Measurements from ENCODE around the gene TMEM240. TPM values are rescaled to one million over a fixed set of nuclear protein-coding genes. Genes with fewer than 3 reads are reported as not detected.

The TMEM240 gene
- total RNA-seq, 2 experiments from 2014 or later = 1.2 to 1.9 TPM

DNA sequence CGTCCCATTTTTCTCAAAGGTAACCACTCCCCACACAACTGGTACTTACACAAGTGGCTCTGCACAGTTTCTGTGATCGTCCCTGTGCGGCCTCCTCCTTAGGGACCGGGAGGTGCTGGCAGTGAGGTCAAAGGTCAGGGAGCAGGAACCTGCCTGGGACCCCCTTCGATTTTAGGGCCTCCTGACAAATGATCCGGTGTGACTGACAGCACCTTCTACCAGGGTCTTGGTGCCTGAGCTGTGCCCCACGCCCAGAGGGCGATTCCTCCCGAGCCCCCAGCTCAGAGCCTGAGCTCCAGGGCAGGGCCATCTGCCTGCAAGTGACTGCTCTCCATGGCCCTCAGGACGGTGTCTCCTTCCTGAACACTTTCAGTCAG is 11.8 kb upstream of the TMEM240 start:
- Mint-ChIP-seq H3K27me3 (no peaks in the 10 kb centered on the region), H3K9me3 (no peaks in the 10 kb centered on the region), H3K4me3 (no peak overlapping the region), H3K36me3 (no peaks in the 10 kb centered on the region), H3K27ac (no peak overlapping the region), H3K4me1 (peaks cover 2% of the 10 kb centered on the region)
- POLR2A ChIA-PET = interaction anchor here (0.7 kb wide), 2 partner anchors 13 to 45 kb away, joined by 4 to 5 read pairs; no protein-coding TSS in a partner anchor
- DNase-seq = no peak
- ATAC-seq (ENCODE audit: low read depth) = no peak

DNA sequence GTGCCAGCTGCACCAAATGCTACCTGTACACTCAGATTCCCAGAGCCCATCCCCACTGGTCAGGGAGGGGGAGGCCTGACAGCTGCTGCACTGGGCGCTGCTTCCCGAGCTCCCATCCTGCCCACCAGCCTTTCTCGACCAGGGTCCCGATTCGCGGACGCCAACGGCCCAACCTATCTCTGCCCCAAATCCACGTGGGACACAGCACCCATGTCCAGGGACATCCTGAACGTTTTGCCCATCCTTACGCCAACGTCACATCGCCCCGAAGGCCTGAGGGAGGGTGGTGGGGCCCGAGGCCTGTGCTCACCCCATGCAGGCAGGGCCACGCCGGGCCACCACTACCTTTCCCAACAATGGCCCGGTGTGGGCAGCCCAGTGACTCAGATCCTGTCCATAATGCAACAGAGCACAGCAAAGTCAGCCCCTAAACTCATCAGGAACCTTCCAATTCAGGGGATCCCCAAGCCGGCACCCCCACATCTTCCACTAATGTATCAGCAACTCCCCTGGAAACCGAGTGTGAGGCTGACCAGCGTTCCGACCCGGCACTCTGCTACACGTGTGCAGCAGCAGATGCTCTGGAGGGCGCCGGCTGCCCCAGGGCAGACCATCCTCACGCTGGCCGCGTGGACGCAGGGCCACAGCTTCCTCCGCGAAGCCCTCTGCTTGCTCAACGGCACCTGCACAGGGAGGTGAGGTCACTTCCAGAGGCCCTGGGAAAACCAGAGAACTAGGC is 11.3 kb upstream of the TMEM240 start:
- Mint-ChIP-seq H3K9me3 (no peaks in the 10 kb centered on the region), H3K27ac (no peak overlapping the region), H3K36me3 (no peaks in the 10 kb centered on the region), H3K4me1 (peaks cover 2% of the 10 kb centered on the region), H3K27me3 (no peaks in the 10 kb centered on the region), H3K4me3 (no peak overlapping the region)
- DNase-seq (no peak), ATAC-seq (ENCODE audit: low read depth) (no peak)
- POLR2A ChIA-PET = interaction anchor here (0.9 kb wide), 1 partner anchor 177 kb away, joined by 3 read pairs; the partner anchor contains the start of gene AURKAIP1

DNA sequence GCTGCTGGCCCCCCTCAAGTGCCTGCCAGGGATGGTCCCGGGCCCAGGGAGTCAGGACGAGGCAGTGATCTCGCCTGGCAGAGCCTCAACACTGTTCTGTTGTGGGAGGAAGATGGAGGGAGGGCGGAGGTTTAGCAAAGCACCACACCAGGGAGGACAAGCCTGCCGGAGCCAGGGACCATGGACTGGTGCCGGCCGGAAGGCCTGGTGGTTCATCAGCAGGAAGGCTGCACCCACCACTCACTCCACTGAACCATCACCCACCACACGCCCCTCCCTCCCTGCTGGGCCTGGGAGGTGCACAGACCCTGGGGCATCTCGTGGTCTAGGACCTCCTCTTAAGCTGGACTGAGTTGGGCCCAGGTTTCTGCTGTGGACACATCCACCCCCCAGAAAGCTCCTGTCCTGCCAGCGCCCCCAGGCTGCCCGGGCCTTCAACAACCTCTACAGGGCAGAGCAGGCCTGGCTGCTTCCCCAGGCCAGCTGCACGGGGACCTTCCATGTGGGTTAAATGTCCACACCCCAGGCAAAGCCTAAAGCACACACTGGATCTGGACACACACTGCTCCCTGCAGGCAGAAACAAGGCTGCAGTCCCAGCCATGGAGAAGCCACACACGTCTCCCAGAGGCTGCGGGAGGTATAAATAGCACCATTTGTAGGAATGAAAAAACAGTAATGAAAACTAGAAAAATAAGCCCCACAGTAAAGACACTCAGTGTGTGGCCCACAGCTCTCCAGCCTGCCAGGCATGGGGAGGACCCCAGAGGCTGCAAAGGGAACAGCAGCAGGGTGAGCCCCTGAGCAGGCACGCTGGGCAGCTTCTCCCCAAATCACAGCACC is 10.4 kb upstream of the TMEM240 start:
- no peak overlapping the region for H3K4me3 Mint-ChIP-seq
- ATAC-seq (ENCODE audit: low read depth) (peak; percentile 21), DNase-seq (no peak)
- H3K36me3 Mint-ChIP-seq = no peaks in the 10 kb centered on the region
- H3K27ac Mint-ChIP-seq = no peak overlapping the region
- POLR2A ChIA-PET = interaction anchor here (0.9 kb wide), 1 partner anchor 176 kb away, joined by 3 read pairs; the partner anchor contains the start of gene AURKAIP1
- no peaks in the 10 kb centered on the region for H3K27me3 Mint-ChIP-seq
- H3K9me3 Mint-ChIP-seq = no peaks in the 10 kb centered on the region
- H3K4me1 Mint-ChIP-seq = peaks cover 2% of the 10 kb centered on the region

DNA sequence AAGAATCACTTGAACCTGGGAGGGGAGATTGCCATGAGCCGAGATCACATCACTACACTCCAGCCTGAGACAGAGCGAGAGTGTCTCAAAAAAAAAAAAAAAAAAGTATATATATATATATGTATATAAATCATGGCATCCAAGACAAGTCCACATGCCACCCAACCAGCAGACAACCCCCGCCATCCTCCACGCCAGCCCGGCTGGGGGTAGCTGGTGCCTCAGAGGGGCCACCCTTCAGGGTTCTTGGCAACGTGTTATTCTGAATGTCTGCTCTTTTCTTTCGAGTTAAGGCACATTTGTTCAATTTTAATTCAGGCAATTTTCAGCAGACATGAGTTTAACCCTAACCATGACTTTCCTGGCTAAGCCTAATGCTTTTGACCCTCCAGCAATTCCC is 9.7 kb upstream of the TMEM240 start:
- Mint-ChIP-seq H3K27me3 (no peaks in the 10 kb centered on the region), H3K36me3 (peaks cover 1% of the 10 kb centered on the region), H3K4me3 (no peak overlapping the region), H3K4me1 (peaks cover 2% of the 10 kb centered on the region), H3K9me3 (no peaks in the 10 kb centered on the region), H3K27ac (no peak overlapping the region)
- ATAC-seq (ENCODE audit: low read depth) = no peak
- POLR2A ChIA-PET = no interaction called here
- DNase-seq = no peak

DNA sequence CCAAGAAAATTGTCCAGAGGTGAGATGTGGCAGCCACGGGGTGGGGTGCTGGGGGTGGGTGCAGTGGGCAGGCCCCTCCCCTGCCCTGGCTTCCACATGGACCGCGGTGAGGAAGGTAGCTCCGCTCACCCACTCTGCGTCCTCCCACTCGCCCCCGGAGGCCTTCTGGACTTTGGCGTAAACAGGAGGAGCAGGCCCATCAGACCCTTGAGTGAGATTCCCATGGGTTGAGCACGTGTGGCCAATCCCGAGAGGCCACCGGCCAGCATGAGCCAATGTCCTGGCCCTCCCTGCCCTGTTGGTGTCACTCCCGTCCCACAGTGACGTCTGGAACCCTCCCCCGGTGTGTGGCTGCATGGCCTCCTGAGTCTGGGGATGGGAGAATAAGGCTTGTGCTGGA is 8.2 kb upstream of the TMEM240 start:
- POLR2A ChIA-PET = interaction anchor here (0.7 kb wide), 1 partner anchor 339 kb away, joined by 3 read pairs; no protein-coding TSS in a partner anchor
- Mint-ChIP-seq H3K9me3 (no peaks in the 10 kb centered on the region), H3K27ac (no peak overlapping the region), H3K4me1 (no peaks in the 10 kb centered on the region), H3K27me3 (no peaks in the 10 kb centered on the region), H3K36me3 (peaks cover 1% of the 10 kb centered on the region), H3K4me3 (no peak overlapping the region)
- DNase-seq (no peak), ATAC-seq (ENCODE audit: low read depth) (no peak)

DNA sequence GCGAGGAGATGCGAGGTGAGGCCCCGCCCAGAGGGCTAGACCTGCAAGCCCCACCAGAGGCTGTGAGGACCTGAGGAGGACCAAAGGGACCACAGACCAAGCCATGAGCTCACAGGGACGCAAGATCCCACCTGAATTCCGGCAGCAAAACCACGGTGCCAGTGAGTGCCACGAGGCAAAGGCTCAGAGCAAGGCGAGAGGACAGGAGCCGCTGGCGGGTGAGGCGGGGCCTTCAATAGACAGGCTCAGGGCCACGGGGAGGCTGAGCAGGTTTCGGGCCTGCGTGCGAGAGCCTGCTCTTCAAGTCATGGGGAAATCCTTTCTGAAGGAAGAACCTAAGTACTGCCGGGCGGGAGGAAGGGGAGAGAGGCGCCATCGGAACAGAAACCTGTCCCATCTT is 7.1 kb upstream of the TMEM240 start:
- POLR2A ChIA-PET = interaction anchor here (0.8 to 1.0 kb wide), 2 partner anchors 10 to 12 kb away, joined by 3 read pairs; no protein-coding TSS in a partner anchor
- DNase-seq (no peak), ATAC-seq (ENCODE audit: low read depth) (no peak)

DNA sequence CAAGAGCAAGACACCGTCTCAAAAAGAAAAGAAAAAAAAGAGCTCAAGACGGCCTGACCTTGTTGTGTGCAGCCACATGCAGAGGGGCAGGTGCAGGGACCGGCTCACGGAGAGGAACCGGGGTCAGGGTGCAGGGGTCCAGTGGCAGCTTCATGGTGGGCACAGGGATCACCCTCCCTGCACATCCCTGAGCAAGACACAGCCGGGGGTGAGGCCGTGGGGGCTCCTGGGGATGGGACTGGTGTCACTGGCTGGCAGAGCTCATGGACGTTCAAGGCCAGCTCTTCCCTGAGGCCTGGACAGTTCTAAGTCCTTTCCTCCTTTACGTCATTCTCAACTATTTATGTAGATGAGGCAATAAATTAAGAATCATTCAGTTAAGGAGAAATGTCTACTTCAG is 6.6 kb upstream of the TMEM240 start:
- ATAC-seq (ENCODE audit: low read depth) (no peak), DNase-seq (no peak)
- POLR2A ChIA-PET = interaction anchor here (0.7 to 1.0 kb wide), 4 partner anchors 10 to 85 kb away, joined by 3 to 5 read pairs (median 3); no protein-coding TSS in a partner anchor
- no peak overlapping the region for H3K27ac Mint-ChIP-seq
- no peaks in the 10 kb centered on the region for H3K9me3 Mint-ChIP-seq
- H3K27me3 Mint-ChIP-seq = no peaks in the 10 kb centered on the region
- H3K4me1 Mint-ChIP-seq = no peaks in the 10 kb centered on the region
- H3K4me3 Mint-ChIP-seq = no peak overlapping the region
- H3K36me3 Mint-ChIP-seq = peaks cover 1% of the 10 kb centered on the region

More for the DNA sequence above, 7.1 kb upstream of the TMEM240 start:
- Mint-ChIP-seq H3K27me3 (no peaks in the 10 kb centered on the region), H3K4me1 (no peaks in the 10 kb centered on the region), H3K36me3 (peaks cover 1% of the 10 kb centered on the region), H3K9me3 (no peaks in the 10 kb centered on the region), H3K4me3 (no peak overlapping the region), H3K27ac (no peak overlapping the region)

DNA sequence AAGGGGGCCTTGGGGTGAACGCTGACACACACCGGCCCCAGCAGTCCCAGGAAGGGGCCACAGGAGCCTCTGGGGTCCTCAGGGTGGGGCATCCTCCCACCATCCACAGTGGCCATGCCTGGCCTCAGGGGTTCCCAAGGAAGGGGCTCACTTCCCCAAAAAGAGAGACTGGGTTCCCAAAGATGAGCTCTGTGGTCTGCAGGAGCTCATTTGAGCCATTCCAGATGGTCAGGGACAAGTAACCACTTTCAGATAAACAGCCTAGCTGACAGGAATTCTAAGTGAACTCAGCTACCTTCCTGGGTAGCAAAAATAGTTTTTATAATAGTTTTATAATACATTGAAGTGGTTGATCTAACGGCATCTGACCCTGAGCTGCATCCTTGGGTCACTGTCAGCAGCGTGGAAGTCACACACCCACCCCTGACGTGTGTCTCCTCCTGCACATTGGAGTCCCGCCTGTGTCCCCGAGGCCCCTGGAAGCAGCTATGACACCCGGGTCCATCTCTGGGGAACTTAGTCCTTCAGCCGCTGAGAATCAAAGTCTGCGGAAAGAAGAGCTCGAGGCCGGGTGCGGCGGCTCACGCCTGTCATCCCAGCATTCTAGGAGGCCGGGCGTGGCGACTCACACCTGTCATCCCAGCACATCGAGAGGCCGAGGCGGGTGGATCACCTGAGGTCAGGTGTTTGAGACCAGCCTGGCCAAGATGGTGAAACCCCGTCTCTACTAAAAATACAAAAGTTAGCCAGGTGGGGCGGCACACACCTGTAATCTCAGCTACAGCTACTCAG is 5.7 kb upstream of the TMEM240 start:
- POLR2A ChIA-PET = interaction anchor here (1.0 kb wide), 1 partner anchor 9 kb away, joined by 3 read pairs; no protein-coding TSS in a partner anchor

DNA sequence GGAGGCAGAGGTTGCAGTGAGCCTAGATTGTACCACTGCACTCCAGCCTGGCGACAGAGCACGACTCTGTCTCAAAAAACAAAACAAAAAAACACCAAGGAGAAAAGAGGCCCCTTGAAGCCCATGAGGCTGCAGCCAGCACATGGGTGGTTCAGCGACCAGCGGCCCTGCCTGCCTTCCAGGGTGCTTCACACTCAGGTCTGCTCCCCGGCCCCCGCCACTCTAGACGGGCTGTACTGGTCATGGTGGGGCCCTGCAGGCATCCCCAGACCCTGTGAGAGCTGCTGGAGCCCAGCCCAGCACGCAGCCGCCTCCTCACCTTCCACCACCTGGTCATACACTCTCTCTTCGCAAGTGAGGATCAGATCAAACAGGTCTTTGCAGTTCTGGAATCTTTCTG is 4.1 kb upstream of the TMEM240 start:
- Mint-ChIP-seq H3K36me3 (peaks cover 3% of the 10 kb centered on the region), H3K9me3 (no peaks in the 10 kb centered on the region), H3K27me3 (no peaks in the 10 kb centered on the region), H3K4me3 (no peak overlapping the region), H3K4me1 (no peaks in the 10 kb centered on the region), H3K27ac (no peak overlapping the region)
- DNase-seq (no peak), ATAC-seq (ENCODE audit: low read depth) (no peak)
- POLR2A ChIA-PET = no interaction called here

More for the DNA sequence above, 5.7 kb upstream of the TMEM240 start:
- no peaks in the 10 kb centered on the region for H3K27me3 Mint-ChIP-seq
- H3K9me3 Mint-ChIP-seq = no peaks in the 10 kb centered on the region
- H3K36me3 Mint-ChIP-seq = peaks cover 3% of the 10 kb centered on the region
- DNase-seq (no peak), ATAC-seq (ENCODE audit: low read depth) (no peak)
- no peaks in the 10 kb centered on the region for H3K4me1 Mint-ChIP-seq
- H3K4me3 Mint-ChIP-seq = no peak overlapping the region
- no peak overlapping the region for H3K27ac Mint-ChIP-seq

DNA sequence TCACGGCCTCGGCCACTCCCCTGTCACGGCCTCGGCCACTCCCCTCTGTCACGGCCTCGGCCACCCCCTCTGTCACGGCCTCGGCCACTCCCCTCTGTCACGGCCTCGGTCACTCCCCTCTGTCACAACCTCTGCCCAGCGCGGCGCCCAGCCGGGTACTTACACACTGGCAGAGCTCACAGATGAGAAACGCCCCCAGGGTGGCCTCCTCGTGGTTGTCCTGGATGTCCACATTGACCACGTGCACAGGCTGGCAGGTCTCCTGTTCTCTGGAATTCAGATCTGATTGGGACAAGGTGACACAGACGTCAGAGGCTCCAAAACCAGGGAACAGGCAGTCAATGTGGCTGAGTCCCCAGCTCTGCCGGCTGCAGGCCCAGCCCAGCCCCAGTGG is 3.3 kb upstream of the TMEM240 start:
- ATAC-seq (ENCODE audit: low read depth) (no peak), DNase-seq (no peak)
- Mint-ChIP-seq H3K9me3 (no peaks in the 10 kb centered on the region), H3K36me3 (peaks cover 3% of the 10 kb centered on the region), H3K27me3 (no peaks in the 10 kb centered on the region), H3K4me1 (no peaks in the 10 kb centered on the region), H3K4me3 (no peak overlapping the region), H3K27ac (no peak overlapping the region)
- POLR2A ChIA-PET = no interaction called here

DNA sequence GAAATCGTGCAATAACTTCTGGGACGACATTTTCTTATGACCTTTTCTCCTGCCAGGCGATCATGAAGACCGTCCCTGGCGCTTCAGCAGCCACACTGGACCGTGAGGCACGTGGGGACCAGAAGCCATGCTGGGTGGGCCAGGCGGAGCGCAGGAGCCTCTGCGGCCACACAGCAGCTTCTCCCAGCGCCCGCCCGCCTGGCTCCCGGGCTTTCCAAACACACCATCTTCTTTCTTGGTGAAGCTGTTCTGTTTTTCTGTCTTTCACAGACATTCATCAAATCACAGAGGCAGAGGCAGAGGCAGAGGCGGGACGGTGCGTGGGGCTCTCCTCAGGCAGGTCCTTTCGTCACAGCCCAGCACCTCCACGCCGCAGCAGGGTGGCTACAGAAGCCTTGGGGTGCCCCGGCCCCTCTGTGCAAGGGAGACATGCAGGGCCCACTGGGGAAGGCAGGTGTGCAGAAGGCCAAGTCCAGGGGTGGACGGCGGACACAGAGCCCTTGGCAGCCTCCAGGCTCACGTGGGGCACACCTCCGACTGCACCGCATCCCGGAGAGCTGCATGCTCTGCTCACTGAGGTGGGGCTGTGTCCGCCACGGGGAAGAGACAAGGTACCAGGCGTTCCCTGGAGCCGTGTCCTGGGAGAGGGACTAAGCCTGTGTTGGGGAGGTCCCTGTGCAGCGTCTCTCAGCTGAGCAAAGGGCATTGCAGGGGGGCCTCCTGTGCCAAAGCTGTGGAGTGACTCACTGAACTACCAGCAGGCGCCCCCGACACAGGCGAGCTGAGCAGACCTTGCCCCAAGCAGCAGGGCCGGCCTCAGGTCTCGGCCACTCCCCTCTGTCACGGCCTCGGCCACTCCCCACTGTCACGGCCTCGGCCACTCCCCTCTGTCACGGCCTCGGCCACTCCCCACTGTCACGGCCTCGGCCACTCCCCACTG is 2.6 kb upstream of the TMEM240 start:
- no peak overlapping the region for H3K4me3 Mint-ChIP-seq
- no peaks in the 10 kb centered on the region for H3K27me3 Mint-ChIP-seq
- no peaks in the 10 kb centered on the region for H3K9me3 Mint-ChIP-seq
- POLR2A ChIA-PET = no interaction called here
- peaks cover 3% of the 10 kb centered on the region for H3K36me3 Mint-ChIP-seq
- no peaks in the 10 kb centered on the region for H3K4me1 Mint-ChIP-seq
- no peak for DNase-seq
- H3K27ac Mint-ChIP-seq = no peak overlapping the region
- ATAC-seq (ENCODE audit: low read depth) = no peak

DNA sequence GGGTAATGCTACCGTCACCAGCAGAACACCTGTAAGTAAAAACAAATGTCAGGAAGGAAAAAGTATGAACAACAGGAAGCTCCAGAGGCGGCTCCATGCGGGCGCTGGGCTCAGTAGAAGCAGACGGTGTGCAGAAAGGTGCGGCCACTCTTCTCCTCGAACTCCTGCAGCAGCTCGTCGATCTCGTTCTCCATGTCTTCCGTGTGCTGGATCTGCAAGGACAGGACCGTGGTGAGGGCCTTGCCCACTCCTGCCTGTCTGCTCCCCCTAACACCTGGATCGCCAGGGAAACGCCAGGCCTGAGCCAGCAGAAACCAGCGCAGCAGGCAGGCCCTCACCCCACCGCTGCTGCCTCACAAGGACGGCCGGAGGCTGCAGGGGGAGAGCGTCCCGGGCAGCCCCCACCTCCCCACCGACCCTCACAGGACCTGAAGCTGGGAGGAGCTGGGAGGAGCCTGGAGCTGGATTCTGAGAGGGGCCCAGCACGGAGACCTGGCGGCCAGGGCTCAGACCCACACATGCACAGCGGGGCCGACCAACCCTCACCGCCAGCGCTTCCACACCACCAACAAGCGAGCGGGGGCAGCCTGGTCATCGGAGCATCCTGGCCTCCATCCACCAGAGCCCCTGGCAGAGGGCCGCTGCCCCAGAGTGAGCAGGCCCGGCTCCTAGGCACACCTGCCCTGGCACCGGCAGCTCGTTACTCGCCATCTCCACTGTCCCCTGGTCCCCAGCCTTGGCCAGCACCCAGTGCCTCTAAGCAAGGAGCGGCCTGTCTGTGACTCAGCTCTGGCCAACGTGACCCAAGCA is 1.7 kb upstream of the TMEM240 start:
- H3K36me3 Mint-ChIP-seq = peaks cover 3% of the 10 kb centered on the region
- POLR2A ChIA-PET = no interaction called here
- H3K4me1 Mint-ChIP-seq = no peaks in the 10 kb centered on the region
- H3K4me3 Mint-ChIP-seq = no peak overlapping the region
- ATAC-seq (ENCODE audit: low read depth) = no peak
- no peaks in the 10 kb centered on the region for H3K9me3 Mint-ChIP-seq
- H3K27me3 Mint-ChIP-seq = no peaks in the 10 kb centered on the region
- DNase-seq = no peak
- no peak overlapping the region for H3K27ac Mint-ChIP-seq
